Measurements from ENCODE around the gene AGMAT.

DNA sequence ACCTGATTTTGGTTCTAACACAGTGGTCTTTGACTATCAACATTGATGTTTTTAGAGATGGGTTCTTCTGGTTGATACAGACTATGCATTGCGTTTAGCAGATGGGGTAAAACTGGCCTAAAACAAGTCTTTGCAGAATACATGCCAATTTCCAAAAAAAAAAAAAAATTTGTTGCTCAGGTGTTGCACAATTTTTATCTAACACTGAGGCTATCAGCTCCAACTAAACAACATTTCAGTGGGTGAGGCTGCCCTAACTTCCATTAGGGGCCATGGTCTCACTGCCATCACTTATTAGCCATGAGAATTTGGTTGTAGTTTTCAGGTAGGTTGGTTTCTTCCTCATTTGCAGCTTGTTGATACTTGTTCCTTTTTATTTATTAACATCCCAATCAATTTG is 14.0 kb downstream of the AGMAT start:
- TF ChIP-seq EZH2 (IDR thresholded peaks at IDR 0.05; ENCODE audit: borderline replicate concordance, low read depth, low read length, severe bottlenecking): no peak
- TF ChIP-seq, protein P1, sequence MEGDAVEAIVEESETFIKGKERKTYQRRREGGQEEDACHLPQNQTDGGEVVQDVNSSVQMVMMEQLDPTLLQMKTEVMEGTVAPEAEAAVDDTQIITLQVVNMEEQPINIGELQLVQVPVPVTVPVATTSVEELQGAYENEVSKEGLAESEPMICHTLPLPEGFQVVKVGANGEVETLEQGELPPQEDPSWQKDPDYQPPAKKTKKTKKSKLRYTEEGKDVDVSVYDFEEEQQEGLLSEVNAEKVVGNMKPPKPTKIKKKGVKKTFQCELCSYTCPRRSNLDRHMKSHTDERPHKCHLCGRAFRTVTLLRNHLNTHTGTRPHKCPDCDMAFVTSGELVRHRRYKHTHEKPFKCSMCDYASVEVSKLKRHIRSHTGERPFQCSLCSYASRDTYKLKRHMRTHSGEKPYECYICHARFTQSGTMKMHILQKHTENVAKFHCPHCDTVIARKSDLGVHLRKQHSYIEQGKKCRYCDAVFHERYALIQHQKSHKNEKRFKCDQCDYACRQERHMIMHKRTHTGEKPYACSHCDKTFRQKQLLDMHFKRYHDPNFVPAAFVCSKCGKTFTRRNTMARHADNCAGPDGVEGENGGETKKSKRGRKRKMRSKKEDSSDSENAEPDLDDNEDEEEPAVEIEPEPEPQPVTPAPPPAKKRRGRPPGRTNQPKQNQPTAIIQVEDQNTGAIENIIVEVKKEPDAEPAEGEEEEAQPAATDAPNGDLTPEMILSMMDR (IDR thresholded peaks at IDR 0.05; ENCODE audit: borderline replicate concordance, extremely low read depth, low read length, poor library complexity, severe bottlenecking): no peak
